Measurements from ENCODE around the gene ITGA3.

DNA sequence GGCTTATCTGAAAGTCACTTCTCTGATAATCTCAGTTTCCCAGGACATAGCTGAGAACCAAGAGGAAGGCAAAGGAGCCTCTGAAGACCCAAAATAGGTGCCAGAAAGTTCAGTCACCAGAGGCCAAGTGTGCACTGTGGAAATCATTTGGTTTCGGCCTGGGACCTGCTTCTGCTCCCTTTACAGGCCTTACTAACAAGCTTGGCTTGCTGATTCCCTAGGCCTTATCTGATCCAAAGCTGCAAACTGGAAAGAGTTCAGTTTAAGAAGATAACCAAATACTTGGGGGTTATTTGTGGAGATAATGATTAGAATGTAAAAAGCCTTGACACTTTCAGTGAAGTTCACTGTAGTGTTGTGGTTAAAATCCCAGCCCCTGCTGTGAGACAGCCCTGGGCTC lies 17.0 kb downstream of the ITGA3 start:
- TF ChIP-seq, protein P1, sequence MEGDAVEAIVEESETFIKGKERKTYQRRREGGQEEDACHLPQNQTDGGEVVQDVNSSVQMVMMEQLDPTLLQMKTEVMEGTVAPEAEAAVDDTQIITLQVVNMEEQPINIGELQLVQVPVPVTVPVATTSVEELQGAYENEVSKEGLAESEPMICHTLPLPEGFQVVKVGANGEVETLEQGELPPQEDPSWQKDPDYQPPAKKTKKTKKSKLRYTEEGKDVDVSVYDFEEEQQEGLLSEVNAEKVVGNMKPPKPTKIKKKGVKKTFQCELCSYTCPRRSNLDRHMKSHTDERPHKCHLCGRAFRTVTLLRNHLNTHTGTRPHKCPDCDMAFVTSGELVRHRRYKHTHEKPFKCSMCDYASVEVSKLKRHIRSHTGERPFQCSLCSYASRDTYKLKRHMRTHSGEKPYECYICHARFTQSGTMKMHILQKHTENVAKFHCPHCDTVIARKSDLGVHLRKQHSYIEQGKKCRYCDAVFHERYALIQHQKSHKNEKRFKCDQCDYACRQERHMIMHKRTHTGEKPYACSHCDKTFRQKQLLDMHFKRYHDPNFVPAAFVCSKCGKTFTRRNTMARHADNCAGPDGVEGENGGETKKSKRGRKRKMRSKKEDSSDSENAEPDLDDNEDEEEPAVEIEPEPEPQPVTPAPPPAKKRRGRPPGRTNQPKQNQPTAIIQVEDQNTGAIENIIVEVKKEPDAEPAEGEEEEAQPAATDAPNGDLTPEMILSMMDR (IDR thresholded peaks at IDR 0.05; ENCODE audit: low read length): no peak
- TF ChIP-seq EZH2 (IDR thresholded peaks at IDR 0.05; ENCODE audit: borderline replicate concordance, low read length): no peak
